Large intestine (tissue), 12 donors: ENCODE measurements around the gene RBM3. TPM values are rescaled to one million over a fixed set of nuclear protein-coding genes. Genes with fewer than 3 reads are reported as not detected.
"Not testable (repeated sequence)": the region's sequence is repeated elsewhere in the genome, so short reads cannot be mapped to it uniquely, and the experiment has no call there.

ENCODE experiments used
- DNase-seq, 2 donors: peaks; one replicate each; pipeline versions ENCODE4 v3.0.0 to v3.0.0-alpha.2; 2013
- H3K27ac ChIP-seq: one replicate; pipeline ENCODE4 v1.5.1; 2013; ENCODE audit warnings: low read length
- H3K27me3 ChIP-seq: 2 replicates; pipeline ENCODE4 v1.6.1; 2013; ENCODE audit warnings: low read length; ENCODE audit not compliant: control insufficient read depth, insufficient read depth
- H3K36me3 ChIP-seq: 2 replicates; pipeline ENCODE4 v1.6.1; 2013; ENCODE audit warnings: low read length; ENCODE audit not compliant: control insufficient read depth, insufficient read depth
- H3K4me1 ChIP-seq: one replicate; pipeline ENCODE4 v1.6.1; 2013; ENCODE audit warnings: low read length; ENCODE audit not compliant: control insufficient read depth, insufficient read depth
- H3K4me3 ChIP-seq: one replicate; pipeline ENCODE4 v1.5.1; 2013; ENCODE audit warnings: low read length
- H3K9me3 ChIP-seq: one replicate; pipeline ENCODE4 v1.6.1; 2013; ENCODE audit warnings: mild to moderate bottlenecking, low read depth, low read length, moderate library complexity; ENCODE audit not compliant: control insufficient read depth
- WGBS: methylation state at CpG from one replicate; pipeline ENCODE4 v1.1.5; 2013; ENCODE audit warnings: low lambda C conversion rate; ENCODE audit not compliant: insufficient coverage; 5-methylcytosine and 5-hydroxymethylcytosine counted together
- long read RNA-seq, 11 donors: transcript quantifications; one replicate each; lab custom pipeline, GENCODE V29; 2026
- polyA plus RNA-seq: library from polyadenylated mRNA; unstranded; fragments of 120-200 nt; gene quantifications from one replicate; pipeline ENCODE4 v1.2.1, GENCODE V29; 2013

Gene RBM3
- 257 TPM for polyA plus RNA-seq
- long read RNA-seq, donor 1, transcript RBM3-203 (7 exons, 2,162 nt), result major isoform, 42 of 49 reads
- long read RNA-seq, donor 1, partial matches to known transcripts, result 0 of 49 reads
- long read RNA-seq, donor 1, other reads (novel, unspliced or antisense), result 0 of 49 reads
- long read RNA-seq, donor 2, transcript RBM3-203 (7 exons, 2,162 nt), result major isoform, 80 of 199 reads
- long read RNA-seq, donor 2, partial matches to known transcripts, result 112 of 199 reads
- long read RNA-seq, donor 2, other reads (novel, unspliced or antisense), result 5 of 199 reads
- long read RNA-seq, donor 3, transcript RBM3-203 (7 exons, 2,162 nt), result major isoform, 112 of 171 reads
- long read RNA-seq, donor 3, transcript RBM3-202 (6 exons, 1,130 nt), result minor isoform, 9 of 171 reads
- long read RNA-seq, donor 3, transcript RBM3-204 (8 exons, 1,375 nt), result minor isoform, 7 of 171 reads
- long read RNA-seq, donor 3, partial matches to known transcripts, result 31 of 171 reads
- long read RNA-seq, donor 3, other reads (novel, unspliced or antisense), result 7 of 171 reads
- long read RNA-seq, donor 4, transcript RBM3-203 (7 exons, 2,162 nt), result major isoform, 11 of 12 reads
- long read RNA-seq, donor 4, partial matches to known transcripts, result 0 of 12 reads
- long read RNA-seq, donor 4, other reads (novel, unspliced or antisense), result 0 of 12 reads
- long read RNA-seq, donor 5, transcript RBM3-203 (7 exons, 2,162 nt), result major isoform, 47 of 53 reads
- long read RNA-seq, donor 5, partial matches to known transcripts, result 0 of 53 reads
- long read RNA-seq, donor 5, other reads (novel, unspliced or antisense), result 0 of 53 reads
- long read RNA-seq, donor 6, transcript RBM3-203 (7 exons, 2,162 nt), result major isoform, 78 of 112 reads
- long read RNA-seq, donor 6, transcript RBM3-206 (3 exons, 947 nt), result minor isoform, 6 of 112 reads
- long read RNA-seq, donor 6, transcript RBM3-204 (8 exons, 1,375 nt), result minor isoform, 6 of 112 reads
- long read RNA-seq, donor 6, partial matches to known transcripts, result 20 of 112 reads
- long read RNA-seq, donor 6, other reads (novel, unspliced or antisense), result 0 of 112 reads
- long read RNA-seq, donor 7, transcript RBM3-203 (7 exons, 2,162 nt), result major isoform, 39 of 74 reads
- long read RNA-seq, donor 7, partial matches to known transcripts, result 35 of 74 reads
- long read RNA-seq, donor 7, other reads (novel, unspliced or antisense), result 0 of 74 reads
- long read RNA-seq, donor 8, transcript RBM3-203 (7 exons, 2,162 nt), result major isoform, 84 of 113 reads
- long read RNA-seq, donor 8, transcript RBM3-204 (8 exons, 1,375 nt), result minor isoform, 6 of 113 reads
- long read RNA-seq, donor 8, partial matches to known transcripts, result 7 of 113 reads
- long read RNA-seq, donor 8, other reads (novel, unspliced or antisense), result 5 of 113 reads
- long read RNA-seq, donor 9, transcript RBM3-203 (7 exons, 2,162 nt), result major isoform, 56 of 67 reads
- long read RNA-seq, donor 9, partial matches to known transcripts, result 0 of 67 reads
- long read RNA-seq, donor 9, other reads (novel, unspliced or antisense), result 0 of 67 reads
- long read RNA-seq, donor 10, transcript RBM3-203 (7 exons, 2,162 nt), result major isoform, 83 of 160 reads
- long read RNA-seq, donor 10, transcript RBM3-202 (6 exons, 1,130 nt), result minor isoform, 6 of 160 reads
- long read RNA-seq, donor 10, partial matches to known transcripts, result 65 of 160 reads
- long read RNA-seq, donor 10, other reads (novel, unspliced or antisense), result 0 of 160 reads
- long read RNA-seq, donor 11, transcript RBM3-203 (7 exons, 2,162 nt), result major isoform, 59 of 87 reads
- long read RNA-seq, donor 11, partial matches to known transcripts, result 15 of 87 reads
- long read RNA-seq, donor 11, other reads (novel, unspliced or antisense), result 5 of 87 reads

GRCh38 chrX:48574270-48575266, at the start of gene RBM3:
Gene RBM3, plus strand, starts transcription at chrX:48574484. Its CDS starts 697 bp downstream, at chrX:48575181.
- Histone ChIP-seq H3K4me3 (peak within 1 kb of the TSS; percentile 92), H3K4me1 (peaks cover 13% of the 10 kb centered on the region), H3K27ac (peak within 1 kb of the TSS; percentile 99), H3K9me3 (no peaks in the 10 kb centered on the region), H3K36me3 (peaks cover 26% of the 10 kb centered on the region), H3K27me3 (no peaks in the 10 kb centered on the region)
- WGBS, result no CpG with 5 or more reads among the region's 71 CpGs
- peak; percentile 93 to 94 for DNase-seq

GRCh38 chrX:48525853-48526252, 48.4 kb upstream of the RBM3 start:
- H3K27me3 ChIP-seq, H3K4me3 ChIP-seq, H3K27ac ChIP-seq, H3K4me1 ChIP-seq, H3K9me3 ChIP-seq, DNase-seq: not testable (repeated sequence)
- peaks cover 31% of the 10 kb centered on the region for H3K36me3 ChIP-seq
- WGBS, result no CpG with 5 or more reads among the region's 8 CpGs

- no peaks in the 10 kb centered on the region for H3K27me3 ChIP-seq
- no peak overlapping the region for H3K27ac ChIP-seq
- no peaks in the 10 kb centered on the region for H3K9me3 ChIP-seq
- peaks cover 26% of the 10 kb centered on the region for H3K36me3 ChIP-seq
- no peak for DNase-seq
- no CpG with 5 or more reads among the region's 3 CpGs for WGBS
- H3K4me3 ChIP-seq, result no peak overlapping the region
- H3K4me1 ChIP-seq, result no peaks in the 10 kb centered on the region
Measured at GRCh38 chrX:48530736-48531135, 43.5 kb upstream of the RBM3 start.

GRCh38 chrX:48531358-48531959, 42.8 kb upstream of the RBM3 start:
- Histone ChIP-seq H3K27me3 (no peaks in the 10 kb centered on the region), H3K36me3 (peaks cover 23% of the 10 kb centered on the region), H3K4me3 (no peak overlapping the region), H3K27ac (peak overlapping the region; percentile 10), H3K9me3 (no peaks in the 10 kb centered on the region), H3K4me1 (no peaks in the 10 kb centered on the region)
- WGBS, result no CpG with 5 or more reads among the region's 5 CpGs
- peak in 1 of 2 donors; percentile 50 for DNase-seq

- WGBS, result no CpG with 5 or more reads among the region's 1 CpG
- Histone ChIP-seq H3K4me1 (no peaks in the 10 kb centered on the region), H3K27me3 (no peaks in the 10 kb centered on the region), H3K9me3 (no peaks in the 10 kb centered on the region), H3K4me3 (no peak overlapping the region), H3K36me3 (peaks cover 16% of the 10 kb centered on the region), H3K27ac (peak overlapping the region; percentile 10)
- DNase-seq, result peak in 1 of 2 donors; percentile 5
Measured at GRCh38 chrX:48532161-48532560, 42.1 kb upstream of the RBM3 start.

GRCh38 chrX:48533165-48533564, 41.1 kb upstream of the RBM3 start:
- no peaks in the 10 kb centered on the region for H3K4me1 ChIP-seq
- H3K27ac ChIP-seq, result no peak overlapping the region
- DNase-seq, result no peak
- WGBS, result 100% methylated on average over 1 of the region's 3 CpGs
- H3K9me3 ChIP-seq, result no peaks in the 10 kb centered on the region
- H3K27me3 ChIP-seq, result no peaks in the 10 kb centered on the region
- H3K36me3 ChIP-seq, result peaks cover 8% of the 10 kb centered on the region
- H3K4me3 ChIP-seq, result no peak overlapping the region

GRCh38 chrX:48538641-48539344, 35.5 kb upstream of the RBM3 start:
- DNase-seq, result no peak
- no peaks in the 10 kb centered on the region for H3K9me3 ChIP-seq

More at GRCh38 chrX:48538641-48539344, 35.5 kb upstream of the RBM3 start:
- no CpG with 5 or more reads among the region's 23 CpGs for WGBS
- H3K4me3 ChIP-seq, result peak overlapping the region; percentile 74
- no peaks in the 10 kb centered on the region for H3K36me3 ChIP-seq
- no peaks in the 10 kb centered on the region for H3K27me3 ChIP-seq
- H3K27ac ChIP-seq, result peak overlapping the region; percentile 83
- H3K4me1 ChIP-seq, result peaks cover 8% of the 10 kb centered on the region
